Mesenchymal stem cell (in vitro differentiated cells and primary cell): Measurements from ENCODE around the gene LTB4R.
"Not testable (repeated sequence)": the region's sequence is repeated elsewhere in the genome, so short reads cannot be mapped to it uniquely, and the experiment has no call there.

Experiments used
- DNase-seq: peaks from one replicate; pipeline ENCODE4 v3.0.0-alpha.2; 2013
- H2AFZ ChIP-seq: one replicate; pipeline ENCODE4 v1.6.1; 2013; ENCODE audit warnings: low read depth, mild to moderate bottlenecking, control low read depth, inconsistent platforms, low read length, moderate library complexity
- H2AK5ac ChIP-seq: 2 replicates; pipeline ENCODE4 v1.6.1; 2013; ENCODE audit warnings: low read length, moderate library complexity, mild to moderate bottlenecking, inconsistent platforms; ENCODE audit not compliant: severe bottlenecking
- H2BK120ac ChIP-seq: one replicate; pipeline ENCODE4 v1.6.1; 2013; ENCODE audit warnings: low read depth, mild to moderate bottlenecking, inconsistent platforms, low read length, moderate library complexity
- H2BK12ac ChIP-seq, 2 experiments: one replicate each; pipeline ENCODE4 v1.6.1; 2013; ENCODE audit warnings: inconsistent platforms in 2 of 2, low read length in 2 of 2, mild to moderate bottlenecking in 2 of 2, moderate library complexity in 2 of 2, control low read depth in 1 of 2
- H2BK15ac ChIP-seq: one replicate; pipeline ENCODE4 v1.6.1; 2013; ENCODE audit warnings: mild to moderate bottlenecking, low read depth, inconsistent platforms; ENCODE audit not compliant: poor library complexity, severe bottlenecking
- H2BK5ac ChIP-seq: 2 replicates; pipeline ENCODE4 v1.6.1; 2013; ENCODE audit warnings: low read depth, mild to moderate bottlenecking, low read length, control low read depth, inconsistent platforms; ENCODE audit not compliant: poor library complexity, severe bottlenecking
- H3K14ac ChIP-seq, 2 experiments: one replicate each; pipeline ENCODE4 v1.6.1; 2013; ENCODE audit warnings: inconsistent platforms in 2 of 2, low read length in 2 of 2, control low read depth in 1 of 2, mild to moderate bottlenecking in 1 of 2, moderate library complexity in 1 of 2
- H3K18ac ChIP-seq, 2 experiments: one replicate each; pipeline ENCODE4 v1.6.1; 2013; ENCODE audit warnings: inconsistent platforms in 2 of 2, low read length in 2 of 2, control low read depth in 1 of 2, low read depth in 1 of 2, mild to moderate bottlenecking in 1 of 2
- H3K23ac ChIP-seq, 2 experiments: one replicate each; pipeline ENCODE4 v1.6.1; 2013; ENCODE audit warnings: inconsistent platforms in 2 of 2, low read length in 2 of 2, mild to moderate bottlenecking in 2 of 2, moderate library complexity in 2 of 2, control low read depth in 1 of 2
- H3K27ac ChIP-seq: 2 replicates; pipeline ENCODE4 v1.5.1; 2013; ENCODE audit warnings: mild to moderate bottlenecking, moderate library complexity, low read length, control low read depth, inconsistent platforms; ENCODE audit not compliant: poor library complexity, severe bottlenecking
- H3K27me3 ChIP-seq, 2 experiments: 2 replicates each; pipeline versions ENCODE4 v1.6.1 to v1.7.0; 2013; ENCODE audit warnings: low read length in 2 of 2, mild to moderate bottlenecking in 2 of 2, moderate library complexity in 2 of 2, control low read depth in 1 of 2, inconsistent platforms in 1 of 2; ENCODE audit not compliant: control insufficient read depth in 1 of 2, insufficient read depth in 1 of 2
- H3K36me3 ChIP-seq, 2 experiments: 2 replicates each; pipeline versions ENCODE4 v1.6.1 to v1.7.0; 2013; ENCODE audit warnings: low read length in 2 of 2, control low read depth in 1 of 2, inconsistent platforms in 1 of 2, low read depth in 1 of 2, mild to moderate bottlenecking in 1 of 2; ENCODE audit not compliant: insufficient read depth in 2 of 2, control insufficient read depth in 1 of 2
- H3K4ac ChIP-seq, 2 experiments: one replicate each; pipeline ENCODE4 v1.6.1; 2013; ENCODE audit warnings: inconsistent platforms in 2 of 2, low read length in 2 of 2, mild to moderate bottlenecking in 2 of 2, moderate library complexity in 2 of 2, control low read depth in 1 of 2, low read depth in 1 of 2
- H3K4me1 ChIP-seq: 2 replicates; pipeline ENCODE4 v1.6.1; 2013; ENCODE audit warnings: low read depth, low read length, control low read depth; ENCODE audit not compliant: control insufficient read depth, insufficient read depth
- H3K4me2 ChIP-seq: 2 replicates; pipeline ENCODE4 v1.6.1; 2013; ENCODE audit warnings: low read length, mild to moderate bottlenecking, inconsistent platforms; ENCODE audit not compliant: poor library complexity, severe bottlenecking
- H3K4me3 ChIP-seq, 2 experiments: 2 replicates each; pipeline versions ENCODE4 v1.5.1 to v1.7.0; 2013; ENCODE audit warnings: low read length in 2 of 2, mild to moderate bottlenecking in 2 of 2, control low read depth in 1 of 2, low read depth in 1 of 2; ENCODE audit not compliant: insufficient read depth in 1 of 2
- H3K79me1 ChIP-seq: replicated peaks from 2 replicates; pipeline ENCODE4 v1.6.1; 2013; ENCODE audit warnings: mild to moderate bottlenecking, control low read depth, low read length, inconsistent platforms; ENCODE audit not compliant: poor library complexity, severe bottlenecking
- H3K9ac ChIP-seq: 2 replicates; pipeline ENCODE4 v1.7.0; 2013; ENCODE audit warnings: mild to moderate bottlenecking, low read length, moderate library complexity
- H3K9me3 ChIP-seq: 2 replicates; pipeline ENCODE4 v1.7.0; 2013; ENCODE audit warnings: mild to moderate bottlenecking, low read length; ENCODE audit not compliant: control insufficient read depth
- H4K8ac ChIP-seq: one replicate; pipeline ENCODE4 v1.6.1; 2013; ENCODE audit warnings: inconsistent platforms, mild to moderate bottlenecking, low read length, moderate library complexity
- H4K91ac ChIP-seq: one replicate; pipeline ENCODE4 v1.6.1; 2013; ENCODE audit warnings: mild to moderate bottlenecking, low read length, inconsistent platforms
- WGBS: methylation state at CpG from one replicate; pipeline ENCODE4 v1.1.7; 2013; ENCODE audit warnings: mixed read lengths; 5-methylcytosine and 5-hydroxymethylcytosine counted together

The LTB4R gene

DNA sequence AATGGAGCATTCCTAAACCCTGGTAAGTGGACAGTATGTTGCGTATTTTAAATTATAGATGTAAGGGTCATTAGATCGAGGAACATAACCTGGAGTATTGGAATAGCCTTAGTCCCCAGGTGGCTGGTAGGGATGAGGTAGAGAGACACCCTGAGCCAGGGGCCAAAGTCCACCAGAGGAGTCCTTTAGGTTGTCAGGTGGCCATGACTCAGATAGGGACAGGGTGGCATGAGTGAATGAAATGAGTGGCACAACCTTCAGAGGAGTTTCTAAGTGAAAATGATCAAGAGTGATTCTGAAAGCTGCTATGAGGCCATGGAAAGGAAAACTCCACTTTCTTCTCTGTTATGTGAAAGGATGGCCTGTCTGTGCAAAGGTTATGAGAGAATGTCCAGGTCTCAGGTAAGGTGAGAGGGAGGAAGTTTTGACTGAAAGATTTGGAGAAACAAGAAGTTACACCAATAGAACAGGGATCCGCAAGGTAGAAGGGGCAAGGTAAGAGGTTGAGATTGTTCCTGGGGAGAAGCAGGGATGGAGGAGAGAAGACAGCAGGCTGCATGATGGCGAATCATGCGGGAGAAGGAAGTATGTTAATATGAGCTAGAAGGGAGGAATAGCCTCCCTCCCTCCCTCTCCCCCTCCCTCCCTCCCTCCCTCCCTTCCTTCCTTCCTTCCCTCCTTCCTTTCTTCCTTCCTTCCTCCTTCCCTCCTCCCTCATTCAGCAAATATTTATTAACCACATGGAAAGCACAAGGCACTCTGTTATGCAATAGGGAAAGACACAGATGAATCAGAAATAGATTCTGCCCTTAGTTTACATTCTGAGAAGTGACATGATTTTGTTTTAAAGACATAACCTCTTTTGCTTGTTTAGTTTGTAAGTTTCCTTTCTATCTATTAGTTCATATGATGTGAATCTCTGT is 42.5 kb downstream of the LTB4R start:
- Histone ChIP-seq H3K14ac (no peak overlapping the region), H2BK15ac (no peak overlapping the region), H3K4me1 (no peaks in the 10 kb centered on the region), H2AFZ (no peak overlapping the region), H3K36me3 (no peaks in the 10 kb centered on the region), H2BK5ac (no peak overlapping the region), H3K18ac (peak overlapping the region; percentile 38 to 73), H2BK120ac (no peak overlapping the region), H3K4me3 (no peak overlapping the region), H3K27ac (no peak overlapping the region), H2BK12ac (peak overlapping the region; percentile 20 to 72), H3K9me3 (no peaks in the 10 kb centered on the region), H3K4me2 (no peak overlapping the region), H3K27me3 (peaks cover 0 to 42% of the 10 kb centered on the region in 2 experiments), H4K8ac (no peak overlapping the region), H3K4ac (peak overlapping the region in 1 of 2 experiments; percentile 30), H3K9ac (peak overlapping the region; percentile 25), H3K23ac (no peak overlapping the region), H2AK5ac (no peak overlapping the region), H4K91ac (no peak overlapping the region), H3K79me1 (no peaks in the 10 kb centered on the region)
- peak; percentile 87 for DNase-seq
- WGBS: 96% methylated on average over 3 of the region's 5 CpGs

GRCh38 chr14:24354482-24354825 is 43.2 kb downstream of the LTB4R start:
- H2AK5ac ChIP-seq, H2BK12ac ChIP-seq, H3K23ac ChIP-seq, H2BK120ac ChIP-seq, H2AFZ ChIP-seq, H3K14ac ChIP-seq, H4K8ac ChIP-seq, H3K4ac ChIP-seq, H3K4me3 ChIP-seq, H3K18ac ChIP-seq, H3K4me2 ChIP-seq, H3K36me3 ChIP-seq, H3K4me1 ChIP-seq, H2BK5ac ChIP-seq, H2BK15ac ChIP-seq, DNase-seq, H3K9me3 ChIP-seq, H3K79me1 ChIP-seq, H4K91ac ChIP-seq, H3K27ac ChIP-seq: not testable (repeated sequence)
- Histone ChIP-seq H3K9ac (peak overlapping the region; percentile 6), H3K27me3 (peaks cover 0 to 38% of the 10 kb centered on the region in 2 experiments)
- WGBS: 29% methylated on average over 1 of the region's 3 CpGs

- Histone ChIP-seq H3K18ac (peak overlapping the region in 1 of 2 experiments; percentile 74), H3K9me3 (no peaks in the 10 kb centered on the region), H2AFZ (no peak overlapping the region), H2BK15ac (no peak overlapping the region), H3K36me3 (no peaks in the 10 kb centered on the region), H3K23ac (no peak overlapping the region), H2BK120ac (peak overlapping the region; percentile 8), H3K14ac (peak overlapping the region in 1 of 2 experiments; percentile 83), H2BK12ac (peak overlapping the region; percentile 66 to 71), H4K8ac (no peak overlapping the region), H2AK5ac (no peak overlapping the region), H3K4me2 (no peak overlapping the region), H2BK5ac (no peak overlapping the region), H3K27me3 (peaks cover 0 to 35% of the 10 kb centered on the region in 2 experiments), H4K91ac (no peak overlapping the region), H3K79me1 (no peaks in the 10 kb centered on the region), H3K27ac (no peak overlapping the region), H3K4me3 (no peak overlapping the region), H3K4me1 (no peaks in the 10 kb centered on the region), H3K9ac (no peak overlapping the region), H3K4ac (no peak overlapping the region)
- no peak for DNase-seq
- 97% methylated on average over 4 of the region's 7 CpGs for WGBS
Observed at GRCh38 chr14:24355009-24355408, 43.7 kb downstream of the LTB4R start.

GRCh38 chr14:24356208-24356607 is 44.9 kb downstream of the LTB4R start:
- H2AFZ ChIP-seq: no peak overlapping the region

More at GRCh38 chr14:24356208-24356607, 44.9 kb downstream of the LTB4R start:
- H2BK12ac ChIP-seq: no peak overlapping the region
- no peak overlapping the region for H2BK5ac ChIP-seq
- H3K9ac ChIP-seq: no peak overlapping the region
- H3K23ac ChIP-seq: no peak overlapping the region
- no peak overlapping the region for H2BK120ac ChIP-seq
- H3K27ac ChIP-seq: no peak overlapping the region
- H2AK5ac ChIP-seq: no peak overlapping the region
- no peak overlapping the region for H3K18ac ChIP-seq
- no peak overlapping the region for H2BK15ac ChIP-seq
- no peak for DNase-seq
- no peaks in the 10 kb centered on the region for H3K36me3 ChIP-seq
- H3K4me2 ChIP-seq: no peak overlapping the region
- H3K4me3 ChIP-seq: no peak overlapping the region
- H3K14ac ChIP-seq: no peak overlapping the region
- H3K27me3 ChIP-seq: peaks cover 0 to 24% of the 10 kb centered on the region in 2 experiments
- no peaks in the 10 kb centered on the region for H3K79me1 ChIP-seq
- no peak overlapping the region for H3K4ac ChIP-seq
- no peaks in the 10 kb centered on the region for H3K4me1 ChIP-seq
- no peaks in the 10 kb centered on the region for H3K9me3 ChIP-seq
- WGBS: 69% methylated on average over 4 of the region's 4 CpGs
- no peak overlapping the region for H4K8ac ChIP-seq
- no peak overlapping the region for H4K91ac ChIP-seq
